T-helper 2 cell treated with Interferon-gamma antibody and Interleukin-4, amounts not matched to agents 5 μg/mL and 100 μg/mL, for 36 hours (primary cell): ENCODE measurements around the gene HPGD.
"Not testable (repeated sequence)": the region's sequence is repeated elsewhere in the genome, so short reads cannot be mapped to it uniquely, and the experiment has no call there.

Experiments
- DNase-seq: peaks from one replicate; pipeline ENCODE4 v3.0.0; 2021; ENCODE audit warnings: low spot score
- H3K27ac Mint-ChIP-seq: one replicate; pipeline ENCODE4 v1.8.0; 2021; ENCODE audit warnings: mild to moderate bottlenecking, mixed read lengths
- H3K27me3 Mint-ChIP-seq: one replicate; pipeline ENCODE4 v1.8.0; 2021; ENCODE audit warnings: low read depth, mixed read lengths
- H3K36me3 Mint-ChIP-seq: one replicate; pipeline ENCODE4 v1.8.0; 2021; ENCODE audit warnings: low read depth, mixed read lengths
- H3K4me1 Mint-ChIP-seq: one replicate; pipeline ENCODE4 v1.8.0; 2021; ENCODE audit warnings: low read depth, mixed read lengths
- H3K4me3 Mint-ChIP-seq: one replicate; pipeline ENCODE4 v1.8.0; 2022; ENCODE audit warnings: mild to moderate bottlenecking, moderate library complexity, mixed read lengths
- H3K9me3 Mint-ChIP-seq: one replicate; pipeline ENCODE4 v1.8.0; 2021; ENCODE audit warnings: mixed read lengths

HPGD gene

GRCh38 chr4:174516794-174517193 lies 5.5 kb downstream of the HPGD start:
- DNase-seq, result no peak
- H3K4me1 Mint-ChIP-seq, result peaks cover 4% of the 10 kb centered on the region
- no peaks in the 10 kb centered on the region for H3K36me3 Mint-ChIP-seq
- H3K27me3 Mint-ChIP-seq, result peaks cover 26% of the 10 kb centered on the region
- no peaks in the 10 kb centered on the region for H3K9me3 Mint-ChIP-seq
- H3K27ac Mint-ChIP-seq, result no peak overlapping the region
- H3K4me3 Mint-ChIP-seq, result no peak overlapping the region

GRCh38 chr4:174516345-174516744 lies 5.9 kb downstream of the HPGD start:
- H3K27ac Mint-ChIP-seq, result no peak overlapping the region
- peaks cover 1% of the 10 kb centered on the region for H3K4me1 Mint-ChIP-seq
- H3K4me3 Mint-ChIP-seq, result no peak overlapping the region
- no peaks in the 10 kb centered on the region for H3K36me3 Mint-ChIP-seq
- no peak for DNase-seq
- H3K27me3 Mint-ChIP-seq, result peaks cover 21% of the 10 kb centered on the region
- no peaks in the 10 kb centered on the region for H3K9me3 Mint-ChIP-seq

DNA sequence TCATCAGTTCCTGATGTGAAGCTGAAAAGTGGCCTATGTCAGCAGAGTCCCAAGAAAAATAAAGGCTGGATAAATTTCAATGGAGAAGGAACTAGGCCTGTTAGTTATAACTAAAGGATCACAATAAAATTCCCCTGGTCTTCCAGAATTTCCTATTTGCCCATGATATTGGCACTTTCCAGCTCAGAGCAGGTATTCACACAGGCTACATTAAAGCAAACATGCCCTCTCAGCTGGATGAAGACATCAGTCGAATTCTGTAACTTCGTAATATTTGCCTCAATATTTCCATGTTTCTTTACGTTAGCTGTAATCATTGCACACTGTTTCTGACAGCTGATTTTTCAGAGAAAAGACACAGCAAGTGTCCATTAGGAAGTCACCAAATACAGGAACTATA lies 9.5 kb downstream of the HPGD start:
- no peaks in the 10 kb centered on the region for H3K9me3 Mint-ChIP-seq
- H3K36me3 Mint-ChIP-seq, result no peaks in the 10 kb centered on the region
- no peak overlapping the region for H3K4me3 Mint-ChIP-seq
- H3K27me3 Mint-ChIP-seq, result peaks cover 11% of the 10 kb centered on the region
- DNase-seq, result no peak
- H3K27ac Mint-ChIP-seq, result no peak overlapping the region
- no peaks in the 10 kb centered on the region for H3K4me1 Mint-ChIP-seq

- no peak for DNase-seq
- H3K4me3 Mint-ChIP-seq, result no peak overlapping the region
These were observed 16.4 kb downstream of the HPGD start for GRCh38 chr4:174505892-174506291.

GRCh38 chr4:174505007-174505406 lies 17.3 kb downstream of the HPGD start:
- H3K27me3 Mint-ChIP-seq, result no peaks in the 10 kb centered on the region
- no peak overlapping the region for H3K27ac Mint-ChIP-seq
- H3K4me3 Mint-ChIP-seq, result no peak overlapping the region
- H3K9me3 Mint-ChIP-seq, result no peaks in the 10 kb centered on the region
- DNase-seq, result no peak
- no peaks in the 10 kb centered on the region for H3K4me1 Mint-ChIP-seq
- H3K36me3 Mint-ChIP-seq, result no peaks in the 10 kb centered on the region

More at GRCh38 chr4:174505892-174506291, 16.4 kb downstream of the HPGD start:
- no peak overlapping the region for H3K27ac Mint-ChIP-seq
- no peaks in the 10 kb centered on the region for H3K9me3 Mint-ChIP-seq
- no peaks in the 10 kb centered on the region for H3K27me3 Mint-ChIP-seq
- no peaks in the 10 kb centered on the region for H3K4me1 Mint-ChIP-seq
- H3K36me3 Mint-ChIP-seq, result no peaks in the 10 kb centered on the region

DNA sequence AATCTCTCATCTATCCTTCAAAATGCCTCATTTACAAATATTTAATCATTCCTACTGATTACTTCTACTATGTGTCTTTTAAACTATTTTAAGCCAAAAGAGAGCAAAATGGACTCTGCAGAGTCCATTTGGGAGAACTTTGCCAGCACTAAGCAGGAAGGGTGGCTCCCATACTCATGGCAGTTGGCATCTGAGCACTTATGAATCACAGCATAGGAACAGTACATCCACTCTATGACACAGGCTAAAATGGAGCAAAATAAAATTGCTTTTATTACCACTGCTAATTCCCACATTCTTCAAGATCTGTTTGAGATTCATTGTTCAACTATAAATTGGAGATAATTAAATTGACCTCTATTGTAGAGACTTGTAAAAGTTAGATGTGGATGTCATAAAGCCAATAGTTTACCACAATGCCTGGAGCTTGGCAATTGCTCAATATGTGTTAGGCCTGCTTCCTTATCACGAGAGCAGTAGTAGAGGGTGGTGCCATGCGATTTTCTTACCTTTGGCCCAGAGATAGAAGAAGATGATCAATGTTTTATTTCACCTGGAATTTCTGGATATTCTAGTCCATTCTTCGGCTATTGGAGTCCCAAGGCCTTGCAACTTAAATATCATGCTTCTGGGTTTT lies 19.1 kb downstream of the HPGD start:
- H3K9me3 Mint-ChIP-seq, result no peaks in the 10 kb centered on the region
- H3K4me3 Mint-ChIP-seq, result no peak overlapping the region
- no peaks in the 10 kb centered on the region for H3K4me1 Mint-ChIP-seq
- DNase-seq, result no peak
- no peak overlapping the region for H3K27ac Mint-ChIP-seq
- H3K27me3 Mint-ChIP-seq, result no peaks in the 10 kb centered on the region
- no peaks in the 10 kb centered on the region for H3K36me3 Mint-ChIP-seq

DNA sequence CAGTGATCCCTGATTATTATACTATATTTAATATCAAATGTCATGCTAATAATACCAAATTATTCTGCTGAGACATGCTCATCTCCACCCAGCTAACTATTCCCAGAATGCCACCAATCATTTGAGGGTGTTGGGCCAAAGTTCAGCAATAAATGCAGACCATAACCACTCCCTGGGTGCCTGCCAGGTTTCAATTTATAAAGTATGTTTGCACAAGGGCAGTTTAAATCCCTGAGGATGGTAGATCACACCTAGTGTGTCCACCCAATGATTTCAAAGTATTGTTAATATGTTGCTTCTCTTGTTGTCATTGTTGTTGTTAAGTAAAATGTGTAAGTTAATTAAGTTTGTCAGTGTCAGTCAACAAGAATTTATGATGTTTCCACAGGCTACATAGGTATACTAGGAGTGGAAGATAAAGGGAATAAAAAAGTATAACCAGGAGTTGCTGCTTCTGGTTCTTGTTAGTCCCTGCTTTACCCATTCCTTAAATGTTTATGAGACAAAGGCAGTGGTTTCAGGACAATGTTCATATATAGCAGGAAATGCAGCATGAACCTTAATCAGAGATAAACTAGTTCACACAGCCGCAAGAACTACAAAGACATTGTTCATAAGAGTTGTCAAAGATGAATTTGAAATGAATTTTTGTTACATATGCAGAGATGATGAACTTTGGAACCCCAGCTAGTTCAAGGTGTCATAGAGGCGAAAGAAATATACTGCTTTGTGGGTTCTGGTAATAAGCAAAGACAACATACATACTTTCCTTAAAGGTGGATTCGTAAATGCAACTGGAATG lies 25.5 kb downstream of the HPGD start:
- Mint-ChIP-seq H3K36me3 (no peaks in the 10 kb centered on the region), H3K9me3 (no peaks in the 10 kb centered on the region), H3K27ac (no peak overlapping the region), H3K27me3 (no peaks in the 10 kb centered on the region), H3K4me3 (peak overlapping the region; percentile 22), H3K4me1 (peaks cover 5% of the 10 kb centered on the region)
- DNase-seq, result no peak

DNA sequence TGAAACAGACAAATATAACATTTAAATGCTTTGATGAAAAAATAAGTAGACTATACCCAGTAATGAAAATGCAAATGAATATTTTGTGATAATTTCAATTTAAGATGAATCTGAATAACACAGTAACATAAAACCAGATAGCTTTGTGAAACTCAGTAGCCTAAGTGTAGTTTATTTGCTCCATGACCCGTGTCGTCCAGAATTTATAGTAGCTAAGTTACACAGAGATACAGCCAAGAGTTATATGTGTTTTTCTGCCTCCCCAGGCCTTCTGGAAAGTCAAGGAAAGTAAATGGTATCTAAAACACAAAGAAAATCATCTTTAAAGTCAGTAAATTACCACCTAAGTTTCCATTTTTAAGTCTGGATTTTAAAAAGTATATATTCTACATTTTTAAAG lies 26.7 kb downstream of the HPGD start:
- no peak overlapping the region for H3K4me3 Mint-ChIP-seq
- no peaks in the 10 kb centered on the region for H3K27me3 Mint-ChIP-seq
- no peak overlapping the region for H3K27ac Mint-ChIP-seq
- peaks cover 5% of the 10 kb centered on the region for H3K4me1 Mint-ChIP-seq
- H3K36me3 Mint-ChIP-seq, result no peaks in the 10 kb centered on the region
- no peak for DNase-seq
- H3K9me3 Mint-ChIP-seq, result no peaks in the 10 kb centered on the region

- Mint-ChIP-seq H3K9me3 (no peaks in the 10 kb centered on the region), H3K4me1 (peaks cover 5% of the 10 kb centered on the region), H3K27me3 (no peaks in the 10 kb centered on the region), H3K27ac (no peak overlapping the region), H3K36me3 (no peaks in the 10 kb centered on the region), H3K4me3 (no peak overlapping the region)
- DNase-seq, result no peak
These were observed 27.6 kb downstream of the HPGD start for GRCh38 chr4:174494726-174495125.

- Mint-ChIP-seq H3K27me3 (no peaks in the 10 kb centered on the region), H3K4me1 (peaks cover 5% of the 10 kb centered on the region), H3K4me3 (no peak overlapping the region), H3K9me3 (no peaks in the 10 kb centered on the region), H3K27ac (no peak overlapping the region), H3K36me3 (no peaks in the 10 kb centered on the region)
- DNase-seq, result no peak
These were observed 28.1 kb downstream of the HPGD start for GRCh38 chr4:174494146-174494545.

GRCh38 chr4:174490451-174490961 lies 31.8 kb downstream of the HPGD start:
- Mint-ChIP-seq H3K27ac (no peak overlapping the region), H3K27me3 (no peaks in the 10 kb centered on the region)
- DNase-seq, result no peak

GRCh38 chr4:174488368-174488767 lies 33.9 kb downstream of the HPGD start:
- DNase-seq, H3K27ac Mint-ChIP-seq, H3K4me1 Mint-ChIP-seq, H3K9me3 Mint-ChIP-seq, H3K27me3 Mint-ChIP-seq, H3K36me3 Mint-ChIP-seq, H3K4me3 Mint-ChIP-seq: not testable (repeated sequence)

More at GRCh38 chr4:174490451-174490961, 31.8 kb downstream of the HPGD start:
- no peaks in the 10 kb centered on the region for H3K36me3 Mint-ChIP-seq
- H3K9me3 Mint-ChIP-seq, result no peaks in the 10 kb centered on the region
- H3K4me3 Mint-ChIP-seq, result no peak overlapping the region
- H3K4me1 Mint-ChIP-seq, result no peaks in the 10 kb centered on the region

- H3K9me3 Mint-ChIP-seq, result no peaks in the 10 kb centered on the region
- H3K4me3 Mint-ChIP-seq, result no peak overlapping the region
- no peaks in the 10 kb centered on the region for H3K27me3 Mint-ChIP-seq
- H3K4me1 Mint-ChIP-seq, result no peaks in the 10 kb centered on the region
- H3K36me3 Mint-ChIP-seq, result no peaks in the 10 kb centered on the region
- no peak for DNase-seq
- no peak overlapping the region for H3K27ac Mint-ChIP-seq
These were observed 37.3 kb downstream of the HPGD start for GRCh38 chr4:174485025-174485424.

DNA sequence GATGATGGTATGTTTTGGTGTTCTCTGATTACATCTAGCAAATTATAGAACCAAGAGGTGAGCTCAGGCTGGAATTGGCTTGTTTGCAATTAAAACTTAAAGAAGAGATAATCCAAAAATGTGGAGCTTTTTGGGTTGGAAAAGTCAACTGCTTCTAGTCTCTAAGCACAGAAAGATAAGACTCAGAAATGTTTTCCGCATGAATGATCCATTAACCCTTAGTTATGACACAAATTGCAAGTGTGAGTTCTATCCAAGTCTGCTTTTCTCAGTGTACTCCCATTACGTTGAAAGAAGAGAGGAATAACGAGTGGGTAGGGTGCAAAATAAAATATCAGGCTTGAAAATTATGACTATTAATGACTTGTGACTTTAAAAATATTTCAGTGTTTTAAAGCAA lies 38.5 kb downstream of the HPGD start:
- no peaks in the 10 kb centered on the region for H3K36me3 Mint-ChIP-seq
- H3K27ac Mint-ChIP-seq, result no peak overlapping the region
- H3K4me3 Mint-ChIP-seq, result no peak overlapping the region
- H3K4me1 Mint-ChIP-seq, result no peaks in the 10 kb centered on the region
- no peaks in the 10 kb centered on the region for H3K27me3 Mint-ChIP-seq
- no peaks in the 10 kb centered on the region for H3K9me3 Mint-ChIP-seq
- no peak for DNase-seq
